ENCODE measurements around the gene SCARF2. TPM values are rescaled to one million over a fixed set of nuclear protein-coding genes. Genes with fewer than 3 reads are reported as not detected.

SCARF2 gene
- total and polyA plus RNA-seq, 2 of the 8 experiments (the other 6 are each of a cell fraction or from before 2014, with no cell fraction given): 4.2 to 9.8 TPM

DNA sequence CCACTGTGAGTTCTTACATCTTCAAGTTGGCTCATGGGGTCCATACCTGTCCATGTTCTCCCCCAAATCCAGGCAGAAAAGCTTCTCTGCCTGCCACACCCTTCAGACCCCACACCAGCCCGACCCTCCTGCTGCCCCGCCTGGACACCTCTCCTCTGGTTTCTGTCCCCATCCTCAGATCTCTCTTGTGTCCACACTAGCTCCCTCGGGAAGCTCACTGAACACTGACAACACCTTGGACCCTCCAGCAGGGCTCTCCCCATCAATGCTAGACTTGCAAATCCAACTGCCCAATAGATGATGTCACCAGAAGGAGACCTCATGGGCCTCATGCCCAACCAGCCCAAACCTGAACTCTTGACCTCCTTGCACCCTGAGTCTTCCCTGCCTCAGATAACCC lies 2.9 kb downstream of the SCARF2 start:
- peaks cover 2% of the 10 kb centered on the region; the same call in 1 of the 2 replicates for H3K79me1 ChIP-seq (ENCODE audit: low read depth, low read length)
- H2AFZ ChIP-seq (ENCODE audit: low read length): no peak overlapping the region
- no peak overlapping the region for H2BK20ac ChIP-seq (ENCODE audit: low read length)
- H3K4me3 ChIP-seq (ENCODE audit: extremely low read depth in 1 of 4, insufficient read depth in 2 of 4, low read depth in 3 of 4, low read length in 4 of 4): no peak overlapping the region
- H3K18ac ChIP-seq (ENCODE audit: extremely low read depth, low read length): no peak overlapping the region
- H3K27me3 ChIP-seq (replicated peaks in 1 of 4; ENCODE audit: control insufficient read depth in 3 of 4, extremely low read depth in 1 of 4, insufficient read depth in 3 of 4, low read length in 3 of 4): peaks cover 35 to 92% (median 77%) of the 10 kb centered on the region in 4 experiments
- H2BK12ac ChIP-seq (ENCODE audit: low read depth, low read length): no peak overlapping the region
- ChIA-PET CTCF (ENCODE audit: partially characterized antibody) (interaction anchor here (0.7 to 1.6 kb wide), 3 partner anchors 16 to 213 kb away, joined by 3 to 8 read pairs (median 3); no protein-coding TSS in a partner anchor), POLR2A (ENCODE audit: partially characterized antibody) (interaction anchor here (0.9 kb wide), 1 partner anchor 12 kb away, joined by 3 read pairs; no protein-coding TSS in a partner anchor)
- no peak overlapping the region for H4K91ac ChIP-seq (replicated peaks; ENCODE audit: insufficient read length, low read length)
- H4K8ac ChIP-seq (ENCODE audit: extremely low read depth, insufficient read depth, low read length): no peak overlapping the region
- peaks cover 0 to 27% (median 15%) of the 10 kb centered on the region in 4 experiments; a peak in 5 of 7 replicates for H3K4me1 ChIP-seq (replicated peaks in 1 of 4; ENCODE audit: control insufficient read depth in 3 of 4, insufficient read depth in 4 of 4, low read length in 3 of 4)
- FAIRE-seq (no peak), DNase-seq (ENCODE audit: low read depth in 1 of 2, low spot score in 2 of 2) (no peak)
- H3K36me3 ChIP-seq (ENCODE audit: control insufficient read depth in 2 of 4, insufficient read depth in 4 of 4, low read length in 3 of 4): peaks cover 0 to 3% (median 0%) of the 10 kb centered on the region in 4 experiments; a peak in 1 of 8 replicates
- H3K9ac ChIP-seq (replicated peaks in 1 of 4; ENCODE audit: extremely low read depth in 1 of 4, low read depth in 3 of 4, low read length in 3 of 4): no peak overlapping the region
- H3K4ac ChIP-seq (replicated peaks; ENCODE audit: insufficient read length, low read depth, low read length): no peak overlapping the region
- TF ChIP-seq CBX5 (IDR thresholded peaks at IDR 0.05; ENCODE audit: low read depth, low read length) (no peak), MAFK (IDR thresholded peaks at IDR 0.05; ENCODE audit: low read depth, low read length) (no peak), TEAD4 (IDR thresholded peaks at IDR 0.05; ENCODE audit: low read depth, low read length) (no peak), NRF1 (IDR thresholded peaks at IDR 0.05; ENCODE audit: low read depth, low read length) (no peak), E2F6 (IDR thresholded peaks at IDR 0.05) (no peak), EP300 (IDR thresholded peaks at IDR 0.05; ENCODE audit: borderline replicate concordance in 1 of 2, low read depth in 2 of 2, low read length in 2 of 2) (no peak), CREB1 (IDR thresholded peaks at IDR 0.05) (no peak), JUND (IDR thresholded peaks at IDR 0.05; ENCODE audit: low read length) (no peak), PHF8 (conservative IDR thresholded peaks at IDR 0.05; ENCODE audit: low read depth, low read length) (no peak), SP4 (IDR thresholded peaks at IDR 0.05; ENCODE audit: low read length) (no peak), ZNF274 (IDR thresholded peaks at IDR 0.05; ENCODE audit: borderline replicate concordance, extremely low read depth, low read length) (no peak), TCF12 (IDR thresholded peaks at IDR 0.05; ENCODE audit: low read depth, low read length) (no peak), SRF (IDR thresholded peaks at IDR 0.05; ENCODE audit: low read depth, low read length) (no peak), KDM1A (IDR thresholded peaks at IDR 0.05; ENCODE audit: borderline replicate concordance, low read length) (no peak)
- H2BK5ac ChIP-seq (ENCODE audit: low read depth, low read length): no peak overlapping the region
- peaks cover 20 to 46% of the 10 kb centered on the region in 2 experiments for H4K20me1 ChIP-seq (replicated peaks in 1 of 2; ENCODE audit: control insufficient read depth in 1 of 2, insufficient read depth in 2 of 2, low read length in 2 of 2)
- H4K5ac ChIP-seq (ENCODE audit: insufficient read length, low read depth, low read length): no peak overlapping the region
- H2BK120ac ChIP-seq (replicated peaks; ENCODE audit: low read depth, low read length): no peak overlapping the region
- no peak overlapping the region for H3K14ac ChIP-seq (ENCODE audit: insufficient read length)
- no peaks in the 10 kb centered on the region for H3K9me3 ChIP-seq (ENCODE audit: insufficient read depth in 2 of 2, low read depth in 1 of 2, low read length in 1 of 2)
- no peak overlapping the region for H2BK15ac ChIP-seq (ENCODE audit: low read length)
- no peaks in the 10 kb centered on the region for H3K79me2 ChIP-seq (ENCODE audit: control insufficient read depth in 1 of 2, insufficient read depth in 2 of 2, low read length in 2 of 2)
- H2AK5ac ChIP-seq (ENCODE audit: low read depth, low read length): no peak overlapping the region
- 89% methylated on average over 3 of the region's 3 CpGs; no CpG with 5 or more reads in 1 of the 2 experiments for WGBS, 2 experiments (ENCODE audit: extremely low coverage in 1 of 2, insufficient coverage in 1 of 2, insufficient read length in 1 of 2, insufficient replicate concordance in 2 of 2, low coverage in 1 of 2, low lambda C conversion rate in 2 of 2, missing lambda C conversion rate in 1 of 2)
- no peak overlapping the region for H3K27ac ChIP-seq (ENCODE audit: low read depth, low read length)
- no peak overlapping the region for H3K23ac ChIP-seq (ENCODE audit: insufficient read length)
- H3K56ac ChIP-seq (replicated peaks; ENCODE audit: insufficient read length, low read depth, low read length): no peak overlapping the region
- peaks cover 22% of the 10 kb centered on the region; the same call in 1 of the 2 replicates for H3K23me2 ChIP-seq (ENCODE audit: low read depth, low read length)
- H3K4me2 ChIP-seq (ENCODE audit: insufficient read depth in 1 of 2, low read depth in 2 of 2, low read length in 2 of 2): no peak overlapping the region
